ENCODE data around the gene SPTB. TPM values are rescaled to one million over a fixed set of nuclear protein-coding genes. Genes with fewer than 3 reads are reported as not detected.

Gene SPTB
- total and polyA plus RNA-seq, 10 donors = 0.06 to 20.9 (median 3.9) TPM

- H3K36me3 ChIP-seq = no peaks in the 10 kb centered on the region
- no peak for DNase-seq
- peaks cover 0 to 7% (median 0%) of the 10 kb centered on the region in 8 donors for H3K9me3 ChIP-seq
- no peak overlapping the region for H3K27ac ChIP-seq
- H3K4me1 ChIP-seq = no peaks in the 10 kb centered on the region
- WGBS, 5 donors = 78 to 82% (median 80%) methylated on average over 18 of the region's 18 CpGs
- no peak overlapping the region for H3K4me3 ChIP-seq
- TF ChIP-seq POLR2AphosphoS5 (IDR thresholded peaks at IDR 0.05) (no peak), POLR2A (IDR thresholded peaks at IDR 0.05) (no peak)
- TF ChIP-seq, protein P1, sequence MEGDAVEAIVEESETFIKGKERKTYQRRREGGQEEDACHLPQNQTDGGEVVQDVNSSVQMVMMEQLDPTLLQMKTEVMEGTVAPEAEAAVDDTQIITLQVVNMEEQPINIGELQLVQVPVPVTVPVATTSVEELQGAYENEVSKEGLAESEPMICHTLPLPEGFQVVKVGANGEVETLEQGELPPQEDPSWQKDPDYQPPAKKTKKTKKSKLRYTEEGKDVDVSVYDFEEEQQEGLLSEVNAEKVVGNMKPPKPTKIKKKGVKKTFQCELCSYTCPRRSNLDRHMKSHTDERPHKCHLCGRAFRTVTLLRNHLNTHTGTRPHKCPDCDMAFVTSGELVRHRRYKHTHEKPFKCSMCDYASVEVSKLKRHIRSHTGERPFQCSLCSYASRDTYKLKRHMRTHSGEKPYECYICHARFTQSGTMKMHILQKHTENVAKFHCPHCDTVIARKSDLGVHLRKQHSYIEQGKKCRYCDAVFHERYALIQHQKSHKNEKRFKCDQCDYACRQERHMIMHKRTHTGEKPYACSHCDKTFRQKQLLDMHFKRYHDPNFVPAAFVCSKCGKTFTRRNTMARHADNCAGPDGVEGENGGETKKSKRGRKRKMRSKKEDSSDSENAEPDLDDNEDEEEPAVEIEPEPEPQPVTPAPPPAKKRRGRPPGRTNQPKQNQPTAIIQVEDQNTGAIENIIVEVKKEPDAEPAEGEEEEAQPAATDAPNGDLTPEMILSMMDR (IDR thresholded peaks at IDR 0.05 in 8 of 11, conservative IDR thresholded peaks at IDR 0.05 in 3 of 11) = no peak
- intact Hi-C loops (cut with DNase I; ENCODE audit: low total_unique reads) = no loop called here
- peaks cover 0 to 45% (median 0%) of the 10 kb centered on the region in 7 donors for H3K27me3 ChIP-seq (replicated peaks in 1 of 7)
Observed at GRCh38 chr14:64841772-64842750, 37.6 kb downstream of the SPTB start.

- Histone ChIP-seq H3K4me1 (no peaks in the 10 kb centered on the region), H3K4me3 (no peak overlapping the region), H3K36me3 (no peaks in the 10 kb centered on the region), H3K27ac (no peak overlapping the region), H3K27me3 (replicated peaks in 1 of 7) (peaks cover 0 to 36% (median 0%) of the 10 kb centered on the region in 7 donors), H3K9me3 (peaks cover 0 to 7% (median 0%) of the 10 kb centered on the region in 8 donors)
- 43 to 59% (median 50%) methylated on average over 6 of the region's 6 CpGs for WGBS, 5 donors
- TF ChIP-seq, protein P1 (IDR thresholded peaks at IDR 0.05 in 8 of 11, conservative IDR thresholded peaks at IDR 0.05 in 3 of 11) = no peak
- TF ChIP-seq POLR2A (IDR thresholded peaks at IDR 0.05) = no peak
- no peak for TF ChIP-seq POLR2AphosphoS5 (IDR thresholded peaks at IDR 0.05)
- intact Hi-C loops (cut with DNase I; ENCODE audit: low total_unique reads) = no loop called here
- no peak for DNase-seq
Observed at GRCh38 chr14:64841121-64841651, 38.5 kb downstream of the SPTB start.

DNA sequence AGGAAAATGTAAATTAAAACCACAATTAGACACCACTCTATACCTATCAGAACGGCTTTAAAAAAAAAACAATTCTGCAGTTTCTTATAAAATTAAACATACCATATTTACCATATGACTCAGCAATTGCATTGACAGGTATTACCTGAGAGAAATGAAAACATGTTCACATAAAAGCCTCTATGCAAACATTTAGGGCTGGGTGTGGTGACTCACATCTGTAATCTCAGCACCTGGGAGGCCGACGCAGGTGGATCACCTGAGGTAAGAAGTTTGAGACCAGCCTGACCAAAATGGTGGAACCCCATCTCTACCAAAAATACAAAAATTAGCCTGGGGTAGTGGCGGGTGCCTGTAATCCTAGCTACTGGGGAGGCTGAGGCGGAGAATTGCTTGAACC lies 41.1 kb downstream of the SPTB start:
- Histone ChIP-seq H3K9me3 (peaks cover 0 to 7% (median 0%) of the 10 kb centered on the region in 8 donors), H3K27me3 (replicated peaks in 1 of 7) (peaks cover 0 to 31% (median 0%) of the 10 kb centered on the region in 7 donors), H3K36me3 (no peaks in the 10 kb centered on the region), H3K27ac (no peak overlapping the region), H3K4me1 (no peaks in the 10 kb centered on the region), H3K4me3 (no peak overlapping the region)
- no peak for DNase-seq
- TF ChIP-seq POLR2A (IDR thresholded peaks at IDR 0.05) = no peak
- TF ChIP-seq, protein P1 (IDR thresholded peaks at IDR 0.05 in 8 of 11, conservative IDR thresholded peaks at IDR 0.05 in 3 of 11) = no peak
- no peak for TF ChIP-seq POLR2AphosphoS5 (IDR thresholded peaks at IDR 0.05)
- intact Hi-C loops (cut with DNase I; ENCODE audit: low total_unique reads) = no loop called here
- 80 to 97% (median 92%) methylated on average over 5 of the region's 5 CpGs for WGBS, 5 donors

DNA sequence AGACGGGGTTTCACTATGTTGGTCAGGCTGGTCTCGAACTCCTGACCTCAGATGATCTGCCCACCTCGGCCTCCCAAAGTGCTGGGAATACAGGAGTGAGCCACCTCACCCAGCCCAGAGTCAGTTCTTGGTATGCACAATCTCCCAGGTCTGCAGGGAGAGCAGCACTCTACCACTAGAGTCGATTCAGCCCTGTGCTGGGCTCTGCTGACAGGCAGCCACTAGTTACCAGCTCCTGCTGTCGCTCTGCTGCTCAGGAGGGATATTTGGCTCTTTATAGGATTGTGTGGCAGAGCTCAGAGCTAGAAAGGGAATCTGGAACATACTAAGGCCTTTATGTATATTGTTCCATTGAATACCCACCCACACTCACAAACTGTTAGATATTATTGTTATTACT lies 44.3 kb downstream of the SPTB start:
- no peaks in the 10 kb centered on the region for H3K36me3 ChIP-seq
- 78 to 85% (median 84%) methylated on average over 5 of the region's 5 CpGs for WGBS, 5 donors
- DNase-seq = no peak
- H3K4me1 ChIP-seq = no peaks in the 10 kb centered on the region
- peaks cover 0 to 7% (median 0%) of the 10 kb centered on the region in 8 donors for H3K9me3 ChIP-seq
- intact Hi-C loops (cut with DNase I; ENCODE audit: low total_unique reads) = no loop called here
- H3K27me3 ChIP-seq (replicated peaks in 1 of 7) = peaks cover 0 to 8% (median 0%) of the 10 kb centered on the region in 7 donors
- H3K4me3 ChIP-seq = no peak overlapping the region
- H3K27ac ChIP-seq = no peak overlapping the region
- TF ChIP-seq, protein P1 (IDR thresholded peaks at IDR 0.05 in 8 of 11, conservative IDR thresholded peaks at IDR 0.05 in 3 of 11) = no peak
